GM19372 (cell line): ENCODE results near the gene TICAM2.

Experiments
- ATAC-seq: cut with Tn5 transposase; IDR thresholded peaks from one replicate; pipeline ENCODE4 v1.9.1; 2021; ENCODE audit warnings: mild to moderate bottlenecking, low read depth, moderate library complexity; ENCODE audit not compliant: unreplicated experiment

TICAM2 gene

GRCh38 chr5:115611873-115612272, 9.6 kb upstream of the TICAM2 start:
- no peak for ATAC-seq

- ATAC-seq: no peak
These were observed 5.7 kb upstream of the TICAM2 start for GRCh38 chr5:115607935-115608334.

- ATAC-seq: no peak
These were observed 3.2 kb upstream of the TICAM2 start for GRCh38 chr5:115605436-115605835.

- peak; percentile 4 for ATAC-seq
These were observed 379 bp upstream of the TICAM2 start for GRCh38 chr5:115602591-115603125.

GRCh38 chr5:115600766-115601165, 1.5 kb downstream of the TICAM2 start:
- ATAC-seq: no peak

- no peak for ATAC-seq
These were observed 2.4 kb downstream of the TICAM2 start for GRCh38 chr5:115599924-115600323.

- peak; percentile 36 for ATAC-seq
These were observed 2.8 kb downstream of the TICAM2 start for GRCh38 chr5:115599502-115599901.

- ATAC-seq: no peak
These were observed 7.9 kb downstream of the TICAM2 start for GRCh38 chr5:115594128-115595047.

- no peak for ATAC-seq
These were observed 13.2 kb downstream of the TICAM2 start for GRCh38 chr5:115589043-115589442.

GRCh38 chr5:115588640-115589039, 13.6 kb downstream of the TICAM2 start:
- ATAC-seq: no peak

GRCh38 chr5:115586525-115587146, 15.6 kb downstream of the TICAM2 start:
- peak; percentile 54 for ATAC-seq

- ATAC-seq: no peak
These were observed 17.0 kb downstream of the TICAM2 start for GRCh38 chr5:115585265-115585664.

GRCh38 chr5:115584501-115584900, 17.8 kb downstream of the TICAM2 start:
- ATAC-seq: no peak

GRCh38 chr5:115583474-115583873, 18.8 kb downstream of the TICAM2 start:
- ATAC-seq: no peak

GRCh38 chr5:115580941-115581340, 21.3 kb downstream of the TICAM2 start:
- no peak for ATAC-seq

- peak; percentile 44 for ATAC-seq
These were observed 22.5 kb downstream of the TICAM2 start for GRCh38 chr5:115579747-115580173.

- ATAC-seq: no peak
These were observed 23.1 kb downstream of the TICAM2 start for GRCh38 chr5:115579216-115579615.

GRCh38 chr5:115578657-115579056, 23.6 kb downstream of the TICAM2 start:
- peak; percentile 58 for ATAC-seq

- no peak for ATAC-seq
These were observed 24.5 kb downstream of the TICAM2 start for GRCh38 chr5:115577741-115578140.

GRCh38 chr5:115577329-115577728, 24.9 kb downstream of the TICAM2 start:
- no peak for ATAC-seq
